Kasumi-1 (cell line): ENCODE data around the gene FHIT.
A peak's percentile ranks its signal among the peaks of the same experiment; 100 is the strongest.

Experiments
- DNase-seq, 2 experiments: peaks; one replicate each; lab custom pipeline; 2025; lab: John Stamatoyannopoulos, UW

Gene FHIT

DNA sequence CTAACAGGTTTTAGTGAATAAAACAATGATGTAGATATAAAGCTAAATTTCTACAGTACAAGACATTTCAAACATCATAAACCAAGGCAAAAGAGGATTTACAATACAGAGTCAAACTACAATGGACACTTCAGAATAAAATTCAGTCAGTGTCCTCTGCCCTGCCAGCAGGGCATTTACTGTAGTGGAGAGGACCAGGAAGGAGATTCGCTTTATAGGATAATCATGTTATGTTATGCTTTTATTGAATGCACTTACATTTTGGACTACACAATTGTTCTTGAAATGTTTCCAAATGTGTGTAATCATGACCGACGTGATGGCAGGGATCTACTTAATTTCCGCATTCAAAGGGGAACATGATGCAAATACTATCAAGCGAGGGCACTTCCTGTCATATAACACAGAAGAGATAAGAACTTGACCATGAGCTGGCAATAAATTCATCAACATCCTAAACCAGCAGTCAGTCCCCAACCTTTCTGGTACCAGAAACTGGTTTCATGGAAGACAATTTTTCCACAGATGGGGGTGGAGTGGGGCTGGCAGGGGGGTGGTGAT is 925.6 kb downstream of the FHIT start:
- DNase-seq, result no peak

DNA sequence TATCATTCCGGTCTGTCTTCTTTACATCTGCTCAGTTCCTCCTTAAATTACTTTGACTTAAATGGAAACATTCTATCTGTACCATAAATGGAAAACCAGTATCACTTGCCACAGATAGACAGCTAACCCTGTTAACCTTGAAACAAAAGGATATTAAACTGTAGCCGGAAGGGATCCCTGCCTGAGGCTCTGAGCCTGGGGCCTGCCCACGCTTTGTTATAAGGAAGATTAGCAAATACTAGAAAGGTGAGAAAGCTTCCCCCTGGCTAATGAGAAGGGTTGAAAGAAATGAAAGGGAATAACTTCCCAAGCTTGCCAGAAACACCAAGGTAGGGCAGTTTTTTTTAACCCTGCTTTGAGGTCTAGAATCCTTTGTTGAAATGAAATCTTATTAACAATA is 927.6 kb downstream of the FHIT start:
- DNase-seq, result no peak

DNA sequence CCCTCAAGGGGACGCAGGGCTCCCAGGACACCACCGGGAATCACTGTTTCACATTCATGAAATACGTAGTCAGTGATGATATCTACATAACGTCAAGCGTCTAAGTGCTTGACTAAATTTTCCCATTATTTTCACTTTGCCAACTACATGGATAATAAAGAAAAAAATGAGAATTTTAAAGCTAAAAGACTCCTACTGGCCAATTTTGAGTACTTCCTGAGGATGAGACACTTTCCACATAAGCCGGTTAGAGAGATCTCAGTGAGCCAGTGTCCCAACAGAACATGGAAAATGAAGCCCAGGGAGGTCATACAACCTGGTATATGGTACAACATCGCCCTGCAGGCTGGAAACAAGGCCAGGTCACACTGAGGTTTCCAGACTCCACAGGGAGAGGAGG is 928.1 kb downstream of the FHIT start:
- DNase-seq, result no peak

DNA sequence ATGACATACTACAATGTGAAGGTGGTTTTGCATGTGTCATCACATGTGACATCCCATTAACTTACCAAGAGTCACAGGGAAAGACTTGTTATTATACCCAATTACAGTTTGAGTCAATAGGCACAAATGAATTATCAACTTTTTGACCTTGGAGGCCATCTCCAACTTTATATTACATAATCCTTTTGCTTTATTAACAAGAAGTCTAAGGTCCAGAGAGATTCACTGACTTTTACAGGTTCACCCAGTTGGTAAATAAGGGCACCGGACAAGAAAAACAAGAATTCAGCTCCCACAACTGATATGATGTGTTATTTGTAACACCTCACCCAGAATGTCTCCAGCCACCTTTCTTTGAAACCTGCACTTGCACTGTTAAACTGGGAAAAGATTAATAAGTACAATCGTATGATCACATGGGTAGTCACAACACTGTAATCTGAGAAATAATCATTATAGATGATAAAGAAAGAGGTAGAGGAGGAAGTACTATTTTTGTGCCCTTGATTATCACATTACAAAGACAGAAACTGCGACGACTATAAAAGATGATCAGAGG is 928.9 kb downstream of the FHIT start:
- DNase-seq, result no peak

DNA sequence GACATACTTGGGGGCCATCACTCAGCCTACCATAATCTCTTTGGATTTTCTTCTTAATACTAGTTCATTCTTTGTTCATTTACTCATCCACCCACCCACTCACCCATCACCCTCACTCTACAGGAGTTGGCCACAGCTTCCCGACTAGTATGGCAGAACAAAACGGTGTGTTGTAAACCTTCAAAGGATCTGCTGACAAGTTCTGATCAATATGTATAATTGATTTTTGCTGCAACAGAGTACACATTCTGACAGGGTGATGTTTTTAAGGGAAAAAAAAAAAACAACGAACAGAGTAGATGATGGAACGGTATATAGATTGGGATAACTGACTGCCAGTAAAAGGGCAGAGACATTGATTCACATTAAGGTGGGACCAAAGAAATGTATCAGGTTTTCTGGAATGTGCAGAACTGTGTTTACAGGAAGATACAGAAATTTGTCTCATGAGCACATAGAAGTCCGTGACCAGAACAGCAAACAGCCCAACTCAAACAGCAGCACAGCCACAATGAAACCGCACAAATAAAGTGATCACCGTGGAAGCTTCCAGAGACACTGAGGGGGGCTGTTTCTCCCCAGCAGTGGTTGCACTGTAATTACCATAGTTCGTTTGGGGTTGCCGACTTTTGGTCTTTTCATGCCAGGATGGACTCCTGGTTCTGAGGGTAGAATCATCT is 931.9 kb downstream of the FHIT start:
- DNase-seq, result no peak

DNA sequence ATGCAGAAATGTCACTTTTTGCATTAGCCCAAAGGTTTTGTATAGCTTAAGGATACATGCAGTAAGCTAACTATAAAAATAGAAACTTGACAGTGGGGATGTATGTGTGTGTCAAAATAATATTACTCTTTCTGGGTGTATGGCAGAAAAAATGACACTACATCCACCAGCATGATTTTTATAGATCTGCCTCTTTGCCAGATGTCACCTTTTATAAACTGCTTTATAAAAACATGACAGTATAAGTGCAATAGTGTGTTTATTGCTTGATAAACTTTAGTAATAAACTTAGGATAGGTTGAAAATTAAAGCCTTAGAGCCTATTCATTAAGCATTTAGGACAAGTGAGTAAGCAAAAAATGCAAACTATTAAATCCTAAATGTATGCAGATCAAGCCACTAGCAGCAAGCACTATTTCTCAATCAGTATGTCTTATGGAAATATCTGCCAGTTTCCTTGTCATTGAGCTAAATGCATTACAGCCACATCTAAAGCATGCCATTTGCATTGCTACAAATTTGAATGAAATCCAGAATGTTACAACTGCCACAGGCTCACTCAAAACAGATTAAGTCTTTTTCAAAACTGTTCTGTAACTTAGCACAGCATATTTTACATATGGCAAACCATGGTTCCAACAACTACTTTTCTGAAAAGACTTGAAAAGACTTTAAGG is 935.0 kb downstream of the FHIT start:
- DNase-seq, result no peak

DNA sequence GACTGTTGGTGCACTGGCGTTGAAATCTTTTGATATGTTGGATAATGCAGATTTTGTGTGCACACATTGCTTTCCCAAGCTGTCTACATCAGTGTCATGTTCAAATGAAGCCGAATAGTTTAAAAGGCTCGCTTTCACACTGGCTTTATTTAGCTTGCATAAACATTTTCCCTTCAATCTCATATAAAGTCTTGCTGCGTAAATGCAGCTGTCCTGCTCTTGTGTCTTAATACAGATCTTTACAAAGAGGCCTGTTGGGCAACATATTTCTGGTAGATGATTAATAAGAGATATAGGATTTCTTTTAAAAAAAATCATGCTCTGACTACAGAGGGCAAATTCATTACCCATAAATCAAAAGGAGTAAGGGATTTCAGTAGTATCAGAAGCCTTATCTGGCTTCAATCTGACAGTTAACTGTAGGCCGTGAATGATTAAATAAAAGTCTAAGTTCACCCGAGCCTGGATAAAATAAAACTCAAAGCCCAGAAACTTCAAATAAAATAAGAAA is 937.2 kb downstream of the FHIT start:
- no peak for DNase-seq

DNA sequence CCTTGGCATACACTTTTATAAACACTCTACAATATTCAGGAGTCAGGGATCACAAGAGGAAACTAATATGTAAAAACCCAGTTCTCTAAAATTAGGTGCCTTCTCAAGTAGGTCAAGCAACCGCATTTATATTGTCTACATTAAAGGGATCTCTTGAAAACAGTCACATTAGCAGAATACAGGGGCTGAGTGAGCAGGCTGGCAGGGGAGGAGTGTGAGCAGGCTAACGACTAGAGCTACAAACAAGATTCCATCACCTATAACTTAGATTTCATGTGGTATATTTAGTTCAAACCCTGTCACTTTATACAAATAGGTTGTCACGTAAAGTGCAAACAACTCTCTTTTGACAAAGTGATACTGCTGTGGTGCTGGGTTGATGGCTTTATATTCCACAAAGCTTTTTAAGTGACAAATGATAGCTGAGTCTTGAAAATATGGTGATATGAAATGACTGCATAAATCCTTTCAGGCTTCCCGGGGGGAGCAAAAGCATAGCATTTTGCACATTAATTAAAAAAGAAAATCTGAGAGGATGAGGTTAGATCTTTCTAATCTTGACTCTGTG is 937.9 kb downstream of the FHIT start:
- no peak for DNase-seq

DNA sequence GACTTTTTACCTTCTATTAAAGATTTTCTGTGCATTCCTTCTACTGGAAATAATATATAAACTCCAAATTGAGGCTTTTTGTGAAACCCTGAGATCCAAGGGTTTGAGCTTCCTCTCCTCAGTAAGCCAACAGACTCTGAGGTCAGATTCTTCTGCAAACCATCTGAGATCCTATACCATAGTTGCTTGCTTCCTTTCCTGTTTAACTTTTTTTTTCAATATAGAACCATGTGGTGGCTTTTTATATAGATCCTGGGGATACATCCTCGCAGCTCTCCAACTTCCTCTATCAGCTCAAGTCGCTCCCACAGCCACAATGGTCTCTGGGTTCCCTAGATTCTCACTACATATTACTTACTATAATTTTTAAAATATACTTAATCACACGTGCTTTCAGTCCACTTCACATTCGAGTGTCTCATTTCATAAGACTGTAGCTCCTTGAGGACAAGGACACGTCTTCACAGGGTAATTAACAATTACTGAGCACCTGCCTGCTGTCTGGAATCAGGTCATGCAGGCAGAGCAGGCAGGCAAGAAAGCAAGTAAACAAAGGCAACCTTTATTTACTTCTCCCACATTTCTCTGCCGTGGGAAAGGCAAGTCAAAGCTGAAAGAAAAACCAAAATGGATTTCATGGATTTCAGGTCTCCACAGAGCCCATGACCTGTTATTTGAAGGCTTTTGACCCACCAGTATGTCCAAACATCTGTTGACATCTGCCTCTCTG is 941.5 kb downstream of the FHIT start:
- peak; percentile 90 to 93 for DNase-seq

DNA sequence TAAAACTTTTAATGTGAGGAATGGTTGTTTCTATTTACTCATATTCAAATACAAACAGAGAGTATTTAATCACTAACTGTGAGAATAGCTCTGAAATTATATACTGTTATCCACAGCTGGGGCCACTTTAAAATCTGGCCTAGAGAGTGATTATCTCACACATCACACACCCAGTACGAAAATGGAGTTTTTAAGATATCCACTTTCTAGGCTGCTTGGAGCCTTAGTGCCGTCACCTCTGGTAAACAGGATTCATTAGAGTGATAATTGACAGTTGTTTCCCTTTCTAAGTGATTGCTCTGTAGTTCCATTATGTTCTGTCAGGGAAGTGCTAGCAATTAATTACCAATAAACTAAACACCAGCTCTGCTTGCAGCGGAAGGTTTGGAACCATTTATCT is 942.4 kb downstream of the FHIT start:
- no peak for DNase-seq

DNA sequence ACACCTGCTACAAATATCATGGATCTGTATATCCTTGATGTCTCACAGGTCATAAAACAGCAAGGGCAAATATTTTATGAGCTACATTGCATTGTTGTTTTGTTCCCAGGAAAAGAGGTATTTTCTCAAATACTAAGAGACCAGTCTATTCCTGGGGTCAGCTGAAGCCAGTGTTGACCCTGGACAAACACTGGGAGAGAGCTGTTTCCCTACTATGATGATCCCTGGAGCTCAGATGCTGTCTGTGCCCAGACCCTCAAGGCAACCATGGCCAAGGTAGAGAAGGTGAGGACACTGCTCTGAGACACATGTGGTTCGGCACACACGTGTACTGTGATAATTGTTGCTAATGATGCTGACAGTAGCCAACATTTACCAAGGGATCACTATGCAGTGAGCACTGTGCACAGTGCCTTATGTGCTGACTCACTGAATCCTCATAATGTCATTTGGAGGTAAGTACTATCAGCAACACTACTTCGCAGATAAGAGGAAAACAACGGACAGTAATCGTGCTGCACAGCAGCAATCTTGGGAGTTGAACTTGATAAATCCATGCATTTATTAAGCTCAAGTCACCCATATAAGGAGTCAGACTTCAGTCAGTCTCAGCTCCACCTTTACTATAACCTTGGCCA is 943.6 kb downstream of the FHIT start:
- no peak for DNase-seq

DNA sequence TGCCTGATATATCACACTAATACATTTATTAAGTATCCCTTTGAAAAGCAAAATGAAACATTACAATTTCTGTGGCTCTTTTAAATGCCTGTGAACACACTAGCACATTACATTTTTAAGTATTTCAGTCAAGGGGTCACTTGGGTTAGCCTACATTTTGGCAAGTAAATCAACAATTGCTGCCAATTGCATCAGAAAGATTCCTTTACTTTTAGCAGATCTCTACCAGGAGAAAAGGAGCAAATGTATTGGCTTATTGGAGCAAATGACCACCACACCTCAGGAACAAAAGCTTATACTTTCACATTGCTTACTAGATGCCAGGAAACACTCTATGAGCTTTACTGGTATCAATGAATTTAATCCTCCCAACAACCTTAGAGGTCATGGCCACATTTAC is 947.1 kb downstream of the FHIT start:
- DNase-seq, result no peak

DNA sequence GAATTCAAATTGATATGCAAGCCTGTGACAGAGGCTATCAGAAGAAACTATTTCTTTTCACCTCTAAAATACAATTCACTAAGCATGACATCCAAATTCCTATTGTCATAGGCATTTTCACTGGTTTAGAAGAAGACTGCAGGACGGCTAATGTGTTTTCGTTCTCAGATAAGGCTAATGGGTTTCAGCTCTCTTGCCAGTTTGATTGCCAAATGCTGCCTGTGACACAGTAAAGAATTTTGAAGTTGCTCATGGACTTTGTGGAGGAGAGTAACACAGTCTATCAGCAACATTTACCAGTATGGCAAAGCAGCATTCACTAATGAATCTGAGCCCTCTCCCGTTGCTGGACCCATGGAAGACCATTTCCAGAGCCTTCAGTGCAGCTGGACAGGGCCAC is 948.1 kb downstream of the FHIT start:
- DNase-seq, result no peak

DNA sequence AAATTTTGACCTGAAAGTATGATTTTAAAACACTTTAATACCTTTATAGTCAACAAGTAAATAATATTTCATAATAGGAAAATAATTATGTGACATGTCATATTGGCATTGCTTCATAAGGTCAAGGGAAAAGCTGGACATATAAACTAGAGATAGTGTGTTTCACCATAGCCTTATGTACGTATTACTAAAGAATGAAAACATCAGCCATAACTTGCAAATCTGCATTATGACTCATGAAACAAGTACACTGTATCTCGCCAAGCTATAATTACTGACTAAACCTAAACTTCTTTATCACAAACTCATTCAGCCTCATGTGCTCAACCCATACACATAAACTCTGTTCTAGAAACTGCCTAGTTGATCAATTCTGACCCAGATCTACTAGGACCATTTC is 950.1 kb downstream of the FHIT start:
- DNase-seq, result no peak

DNA sequence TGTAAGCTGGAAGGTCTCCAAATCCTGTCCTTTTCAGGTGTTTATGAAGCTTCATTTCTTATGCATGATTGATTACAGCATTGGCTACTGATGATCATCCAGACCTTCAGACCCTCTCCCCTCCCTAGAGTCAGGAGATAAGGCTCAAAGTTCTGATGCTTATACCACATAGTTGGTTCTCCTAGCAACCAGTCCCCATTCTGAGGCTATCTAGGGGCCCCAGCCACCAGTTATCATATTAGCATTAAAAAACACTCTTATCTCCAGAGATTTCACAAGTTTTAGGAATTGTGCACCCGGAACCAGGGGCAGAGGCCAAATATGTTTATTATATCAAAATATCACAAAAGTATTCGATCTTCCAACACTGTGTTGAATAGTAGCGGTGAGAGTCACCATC is 953.1 kb downstream of the FHIT start:
- DNase-seq, result no peak

DNA sequence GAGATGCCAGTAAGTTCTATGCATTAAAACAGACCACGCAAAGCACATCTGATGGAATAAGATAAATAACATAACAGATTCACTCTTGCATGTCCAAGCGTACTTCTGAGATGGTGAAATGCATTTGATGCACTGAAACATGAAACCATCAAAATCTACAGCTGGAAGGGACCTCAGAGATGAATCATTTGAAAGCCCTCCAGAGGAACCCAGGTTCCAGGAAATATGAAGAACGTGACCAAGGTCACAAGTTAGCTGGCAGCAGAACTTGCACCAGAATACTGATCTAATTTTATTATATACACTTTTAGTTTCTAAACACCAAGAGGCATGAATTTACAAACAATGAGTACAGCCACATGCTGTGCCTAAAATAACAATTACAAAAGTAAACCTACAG is 957.1 kb downstream of the FHIT start:
- DNase-seq, result no peak

DNA sequence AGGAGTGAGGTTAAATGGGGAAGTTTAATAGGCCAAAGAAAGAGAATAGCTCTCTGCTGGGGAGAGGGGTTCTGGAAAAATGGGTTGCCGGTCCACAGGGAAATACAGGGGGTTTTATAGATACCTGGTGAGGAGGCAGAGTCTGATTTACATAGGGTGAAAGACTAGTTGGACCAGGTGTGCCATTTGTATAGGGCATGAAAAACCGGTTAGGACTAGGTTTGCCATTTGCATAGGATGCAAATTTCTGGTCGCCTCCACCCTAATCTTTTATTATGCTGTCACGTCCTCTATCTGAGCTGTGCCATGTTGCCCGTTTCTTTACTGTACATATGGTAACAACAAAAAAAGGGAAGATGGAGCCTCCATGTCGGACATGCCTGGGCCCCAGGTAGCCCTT is 960.1 kb downstream of the FHIT start:
- DNase-seq, result no peak

DNA sequence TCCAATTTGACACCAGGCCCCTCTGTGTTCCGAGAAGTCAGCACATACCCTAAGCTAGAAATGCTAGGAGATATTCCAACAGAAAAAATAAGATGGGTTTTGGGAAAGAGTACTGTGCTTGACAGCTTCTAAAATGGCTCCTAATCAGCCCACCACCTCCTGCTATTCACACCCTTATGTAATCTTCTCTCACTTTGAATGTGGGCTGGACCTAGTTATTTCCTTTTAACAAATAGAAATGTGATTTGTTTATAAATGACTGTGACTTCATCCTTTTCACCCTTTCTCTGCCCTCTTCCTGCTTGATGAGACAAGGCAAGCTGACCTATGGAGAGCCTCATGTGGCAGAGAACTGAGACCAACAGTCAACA is 961.1 kb downstream of the FHIT start:
- no peak for DNase-seq

DNA sequence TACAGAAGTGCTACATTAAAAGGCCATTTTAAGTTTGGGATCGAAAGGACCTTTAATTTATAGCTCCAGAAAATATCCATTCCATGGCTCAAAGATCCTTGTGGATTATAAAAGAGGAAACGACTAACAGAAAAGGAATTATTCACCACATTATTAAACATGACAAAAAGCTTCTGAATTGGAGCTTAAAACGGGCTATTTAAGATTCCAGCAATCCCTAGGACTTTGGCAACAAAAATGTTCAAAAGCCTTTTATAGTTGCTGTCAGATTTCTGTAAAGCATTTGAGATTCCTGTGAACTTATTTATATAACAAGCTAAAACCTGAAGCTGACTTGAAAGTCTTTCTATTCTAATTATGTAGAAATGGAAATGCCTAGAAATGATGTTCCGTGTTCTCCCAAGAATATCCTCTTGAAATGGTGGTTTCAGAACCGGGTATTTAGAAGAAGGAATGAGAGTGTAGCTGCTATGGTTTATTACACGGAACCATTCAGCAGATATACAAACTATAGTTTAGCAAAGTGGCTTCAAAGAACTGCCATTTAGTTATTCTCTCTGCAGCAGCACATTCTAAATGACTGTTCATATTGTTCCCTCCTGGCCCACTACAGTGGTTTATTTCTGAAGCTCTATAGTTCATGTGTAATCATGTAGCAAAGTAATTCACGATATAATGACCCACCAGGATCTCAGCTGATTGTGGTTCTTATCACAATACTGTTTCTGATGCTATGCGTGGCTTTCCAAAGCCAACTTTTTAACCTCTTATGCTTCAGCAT is 961.7 kb downstream of the FHIT start:
- DNase-seq, result no peak

DNA sequence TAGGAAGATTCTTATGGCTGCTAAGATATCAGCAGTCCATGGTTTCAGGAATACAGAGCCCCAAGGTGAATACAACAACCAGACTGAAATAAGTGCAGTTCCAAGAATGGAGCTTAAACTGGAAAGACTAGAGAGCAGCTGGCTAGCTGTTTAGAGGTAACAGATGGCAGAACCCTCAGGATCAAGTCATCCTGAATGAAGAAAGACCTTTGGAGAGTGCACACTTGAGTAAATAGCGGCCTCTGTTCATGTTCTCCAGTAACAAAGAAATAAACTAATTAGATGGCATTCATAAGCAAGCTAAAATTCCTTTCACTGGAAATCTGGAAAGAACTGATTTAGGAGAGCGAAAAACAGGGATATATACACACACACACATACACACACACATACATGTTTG is 968.4 kb downstream of the FHIT start:
- no peak for DNase-seq

DNA sequence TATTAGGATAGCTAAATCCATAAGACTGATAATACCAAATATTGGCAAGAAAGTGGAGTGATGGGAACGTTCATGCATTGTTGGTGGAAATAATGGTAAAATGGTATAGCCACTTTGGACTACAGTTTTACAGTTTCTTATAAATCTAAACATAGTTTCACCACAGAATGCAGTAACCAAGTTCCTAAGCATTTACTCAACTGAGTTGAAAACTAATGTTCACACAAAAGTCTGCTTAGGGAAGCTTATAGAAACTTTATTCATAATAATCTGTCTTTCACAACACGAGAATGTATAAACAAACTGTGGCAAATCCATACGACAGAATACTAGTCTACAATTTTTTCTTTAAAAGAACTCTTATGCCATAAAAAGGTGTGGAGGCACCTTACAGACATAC is 969.3 kb downstream of the FHIT start:
- no peak for DNase-seq
